ENCODE data around the gene FOXP1.

- TF ChIP-seq TAF1 (IDR thresholded peaks at IDR 0.05; ENCODE audit: borderline replicate concordance, insufficient read depth, low read length) (no peak), POLR2AphosphoS5 (IDR thresholded peaks at IDR 0.05; ENCODE audit: low read depth, low read length) (no peak)
- TF ChIP-seq, protein P1, sequence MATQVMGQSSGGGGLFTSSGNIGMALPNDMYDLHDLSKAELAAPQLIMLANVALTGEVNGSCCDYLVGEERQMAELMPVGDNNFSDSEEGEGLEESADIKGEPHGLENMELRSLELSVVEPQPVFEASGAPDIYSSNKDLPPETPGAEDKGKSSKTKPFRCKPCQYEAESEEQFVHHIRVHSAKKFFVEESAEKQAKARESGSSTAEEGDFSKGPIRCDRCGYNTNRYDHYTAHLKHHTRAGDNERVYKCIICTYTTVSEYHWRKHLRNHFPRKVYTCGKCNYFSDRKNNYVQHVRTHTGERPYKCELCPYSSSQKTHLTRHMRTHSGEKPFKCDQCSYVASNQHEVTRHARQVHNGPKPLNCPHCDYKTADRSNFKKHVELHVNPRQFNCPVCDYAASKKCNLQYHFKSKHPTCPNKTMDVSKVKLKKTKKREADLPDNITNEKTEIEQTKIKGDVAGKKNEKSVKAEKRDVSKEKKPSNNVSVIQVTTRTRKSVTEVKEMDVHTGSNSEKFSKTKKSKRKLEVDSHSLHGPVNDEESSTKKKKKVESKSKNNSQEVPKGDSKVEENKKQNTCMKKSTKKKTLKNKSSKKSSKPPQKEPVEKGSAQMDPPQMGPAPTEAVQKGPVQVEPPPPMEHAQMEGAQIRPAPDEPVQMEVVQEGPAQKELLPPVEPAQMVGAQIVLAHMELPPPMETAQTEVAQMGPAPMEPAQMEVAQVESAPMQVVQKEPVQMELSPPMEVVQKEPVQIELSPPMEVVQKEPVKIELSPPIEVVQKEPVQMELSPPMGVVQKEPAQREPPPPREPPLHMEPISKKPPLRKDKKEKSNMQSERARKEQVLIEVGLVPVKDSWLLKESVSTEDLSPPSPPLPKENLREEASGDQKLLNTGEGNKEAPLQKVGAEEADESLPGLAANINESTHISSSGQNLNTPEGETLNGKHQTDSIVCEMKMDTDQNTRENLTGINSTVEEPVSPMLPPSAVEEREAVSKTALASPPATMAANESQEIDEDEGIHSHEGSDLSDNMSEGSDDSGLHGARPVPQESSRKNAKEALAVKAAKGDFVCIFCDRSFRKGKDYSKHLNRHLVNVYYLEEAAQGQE (IDR thresholded peaks at IDR 0.05; ENCODE audit: insufficient read depth in 1 of 2, low read depth in 2 of 2, low read length in 2 of 2) = no peak
Observed at GRCh38 chr3:71066849-71067261, 516.7 kb downstream of the FOXP1 start.
